Neutrophil (primary cell): ENCODE measurements around the gene SLC28A1.

Source experiments
- H3K27ac ChIP-seq: fragments of 200-600 bp; sonication (generic); 2 replicates; pipeline ENCODE4 v1.5.1; 2016; ENCODE audit warnings: mild to moderate bottlenecking, moderate library complexity
- H3K27me3 ChIP-seq: fragments of 200-600 bp; sonication (generic); 2 replicates; pipeline ENCODE4 v1.6.0; 2016; ENCODE audit warnings: mild to moderate bottlenecking
- H3K36me3 ChIP-seq: fragments of 200-600 bp; sonication (generic); 2 replicates; pipeline ENCODE4 v1.5.1; 2017
- H3K4me1 ChIP-seq, 2 experiments: fragments of 200-600 bp in 1 of 2; sonication (generic) in 1 of 2; 1 replicate in 1 of 2; 2 replicates in 1 of 2; pipeline versions ENCODE4 v1.5.1 to v1.6.1; 2013 to 2016; ENCODE audit warnings: low read depth in 1 of 2, low read length in 1 of 2, mild to moderate bottlenecking in 1 of 2, moderate library complexity in 1 of 2; ENCODE audit not compliant: control insufficient read depth in 1 of 2, insufficient read depth in 1 of 2
- H3K4me3 ChIP-seq, 2 experiments: fragments of 200-600 bp in 1 of 2; sonication (generic) in 1 of 2; 1 replicate in 1 of 2; 2 replicates in 1 of 2; pipeline ENCODE4 v1.5.1; 2013 to 2016; ENCODE audit warnings: low read depth in 1 of 2, low read length in 1 of 2, mild to moderate bottlenecking in 1 of 2, moderate library complexity in 1 of 2
- H3K9me3 ChIP-seq: fragments of 200-600 bp; sonication (generic); 2 replicates; pipeline ENCODE4 v1.5.1; 2016
- CTCF ChIP-seq: fragments of 200-600 bp; sonication (generic); IDR thresholded peaks from 2 replicates; pipeline ENCODE4 v1.5.1; 2016; ENCODE audit warnings: antibody characterized with exemption

SLC28A1 gene

DNA sequence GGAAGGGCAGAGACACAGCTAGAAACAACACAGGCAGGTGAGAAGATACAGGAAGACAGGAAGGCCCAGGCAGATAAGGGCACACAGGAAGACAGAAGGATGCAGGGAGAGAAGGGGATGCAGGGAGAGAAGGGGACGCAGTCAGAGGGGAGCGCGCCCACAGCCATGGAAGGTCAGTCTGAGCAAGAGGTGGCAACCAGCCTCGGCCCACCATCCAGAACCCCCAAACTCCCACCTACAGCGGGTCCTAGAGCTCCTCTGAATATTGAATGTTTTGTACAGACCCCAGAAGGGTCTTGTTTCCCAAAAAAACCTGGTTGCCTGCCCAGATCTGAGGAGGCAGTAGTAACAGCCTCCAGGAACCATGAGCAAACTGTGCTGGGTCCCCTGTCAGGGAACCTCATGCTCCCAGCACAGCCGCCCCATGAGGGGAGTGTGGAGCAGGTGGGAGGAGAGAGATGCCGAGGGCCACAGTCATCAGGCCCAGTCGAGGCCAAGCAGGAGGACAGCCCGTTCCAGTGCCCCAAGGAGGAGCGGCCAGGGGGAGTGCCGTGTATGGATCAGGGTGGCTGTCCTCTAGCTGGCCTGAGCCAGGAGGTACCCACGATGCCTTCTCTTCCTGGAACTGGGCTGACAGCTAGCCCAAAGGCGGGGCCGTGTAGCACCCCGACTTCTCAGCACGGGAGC, 27.6 kb upstream of the SLC28A1 start:
- TF ChIP-seq CTCF, result no peak
- Histone ChIP-seq H3K4me1 (no peaks in the 10 kb centered on the region), H3K4me3 (no peak overlapping the region), H3K27ac (no peak overlapping the region), H3K36me3 (no peaks in the 10 kb centered on the region), H3K27me3 (no peaks in the 10 kb centered on the region), H3K9me3 (no peaks in the 10 kb centered on the region)

GRCh38 chr15:84857418-84858004, 27.0 kb upstream of the SLC28A1 start:
- H3K4me1 ChIP-seq, result no peaks in the 10 kb centered on the region
- no peak overlapping the region for H3K27ac ChIP-seq
- H3K27me3 ChIP-seq, result no peaks in the 10 kb centered on the region
- no peak overlapping the region for H3K4me3 ChIP-seq
- TF ChIP-seq CTCF, result no peak
- no peaks in the 10 kb centered on the region for H3K36me3 ChIP-seq
- H3K9me3 ChIP-seq, result no peaks in the 10 kb centered on the region

GRCh38 chr15:84858231-84858630, 26.2 kb upstream of the SLC28A1 start:
- Histone ChIP-seq H3K4me1 (no peaks in the 10 kb centered on the region), H3K4me3 (no peak overlapping the region), H3K27ac (no peak overlapping the region), H3K27me3 (no peaks in the 10 kb centered on the region), H3K36me3 (no peaks in the 10 kb centered on the region), H3K9me3 (no peaks in the 10 kb centered on the region)
- no peak for TF ChIP-seq CTCF

DNA sequence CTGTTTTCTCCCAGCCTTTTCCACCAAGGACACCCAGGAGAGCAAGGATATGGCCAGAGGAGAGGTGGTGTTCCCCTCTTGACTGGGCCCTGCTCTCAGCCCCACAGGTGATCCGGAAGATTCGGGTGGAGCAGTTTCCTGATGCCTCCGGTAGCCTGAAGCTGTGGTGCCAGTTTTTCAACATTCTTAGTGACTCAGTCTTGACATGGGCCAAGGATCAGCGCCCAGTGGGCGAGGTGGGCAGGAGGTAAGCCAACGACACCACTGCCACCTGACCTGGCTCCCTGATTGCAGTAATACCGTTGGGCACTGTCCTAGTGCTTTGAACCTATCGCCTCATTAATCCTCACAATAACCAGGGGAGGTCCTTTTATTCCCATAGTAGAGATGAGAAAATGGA, 25.3 kb upstream of the SLC28A1 start:
- no peaks in the 10 kb centered on the region for H3K9me3 ChIP-seq
- no peak for TF ChIP-seq CTCF
- no peak overlapping the region for H3K27ac ChIP-seq
- H3K36me3 ChIP-seq, result no peaks in the 10 kb centered on the region
- no peaks in the 10 kb centered on the region for H3K27me3 ChIP-seq
- no peaks in the 10 kb centered on the region for H3K4me1 ChIP-seq
- no peak overlapping the region for H3K4me3 ChIP-seq

DNA sequence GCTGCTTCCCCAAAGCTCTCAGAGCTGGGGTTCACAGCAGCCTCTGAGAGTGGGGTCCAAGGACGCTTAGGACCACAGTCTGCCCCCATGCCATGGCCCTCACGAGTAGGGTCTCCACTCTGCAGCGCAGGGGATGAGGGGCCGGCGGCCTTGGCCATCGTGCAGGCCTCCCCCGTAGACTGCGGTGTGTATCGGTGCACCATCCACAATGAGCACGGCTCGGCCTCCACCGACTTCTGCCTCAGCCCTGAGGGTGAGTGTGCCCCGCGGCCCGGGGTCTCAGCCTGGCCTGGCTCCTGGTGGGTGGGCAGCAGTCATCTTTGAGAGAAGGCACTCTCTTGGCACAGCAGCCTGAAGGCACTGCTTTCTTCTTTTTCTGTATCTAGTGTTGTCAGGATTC, 24.8 kb upstream of the SLC28A1 start:
- Histone ChIP-seq H3K9me3 (no peaks in the 10 kb centered on the region), H3K27ac (no peak overlapping the region), H3K4me3 (no peak overlapping the region), H3K4me1 (no peaks in the 10 kb centered on the region), H3K27me3 (no peaks in the 10 kb centered on the region), H3K36me3 (no peaks in the 10 kb centered on the region)
- no peak for TF ChIP-seq CTCF
